ENCODE measurements around the gene C1orf216. TPM values are rescaled to one million over a fixed set of nuclear protein-coding genes. Genes with fewer than 3 reads are reported as not detected.

The C1orf216 gene
- total RNA-seq, 1 donor, result 25.3 TPM

- Histone ChIP-seq H3K36me3 (ENCODE audit: insufficient read depth, low read length) (peaks cover 16% of the 10 kb centered on the region), H3K27ac (ENCODE audit: low read depth, low read length) (no peak overlapping the region), H3K27me3 (ENCODE audit: insufficient read depth, low read length) (no peaks in the 10 kb centered on the region), H3K4me3 (ENCODE audit: insufficient read depth, low read length) (no peak overlapping the region), H4K20me1 (ENCODE audit: insufficient read depth, low read length) (no peaks in the 10 kb centered on the region), H3K4me1 (ENCODE audit: insufficient read depth, low read length) (no peaks in the 10 kb centered on the region), H3K9me3 (ENCODE audit: low read depth, low read length) (no peaks in the 10 kb centered on the region), H2AFZ (ENCODE audit: low read length) (no peak overlapping the region), H3K4me2 (ENCODE audit: insufficient read depth, low read length) (no peak overlapping the region), H3K79me2 (ENCODE audit: insufficient read depth, low read length) (no peaks in the 10 kb centered on the region)
- no peak for DNase-seq (ENCODE audit: insufficient read length, low spot score, missing footprints)
- TF ChIP-seq, protein P1, sequence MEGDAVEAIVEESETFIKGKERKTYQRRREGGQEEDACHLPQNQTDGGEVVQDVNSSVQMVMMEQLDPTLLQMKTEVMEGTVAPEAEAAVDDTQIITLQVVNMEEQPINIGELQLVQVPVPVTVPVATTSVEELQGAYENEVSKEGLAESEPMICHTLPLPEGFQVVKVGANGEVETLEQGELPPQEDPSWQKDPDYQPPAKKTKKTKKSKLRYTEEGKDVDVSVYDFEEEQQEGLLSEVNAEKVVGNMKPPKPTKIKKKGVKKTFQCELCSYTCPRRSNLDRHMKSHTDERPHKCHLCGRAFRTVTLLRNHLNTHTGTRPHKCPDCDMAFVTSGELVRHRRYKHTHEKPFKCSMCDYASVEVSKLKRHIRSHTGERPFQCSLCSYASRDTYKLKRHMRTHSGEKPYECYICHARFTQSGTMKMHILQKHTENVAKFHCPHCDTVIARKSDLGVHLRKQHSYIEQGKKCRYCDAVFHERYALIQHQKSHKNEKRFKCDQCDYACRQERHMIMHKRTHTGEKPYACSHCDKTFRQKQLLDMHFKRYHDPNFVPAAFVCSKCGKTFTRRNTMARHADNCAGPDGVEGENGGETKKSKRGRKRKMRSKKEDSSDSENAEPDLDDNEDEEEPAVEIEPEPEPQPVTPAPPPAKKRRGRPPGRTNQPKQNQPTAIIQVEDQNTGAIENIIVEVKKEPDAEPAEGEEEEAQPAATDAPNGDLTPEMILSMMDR (IDR thresholded peaks at IDR 0.05; ENCODE audit: extremely low read depth, low read depth, low read length), result no peak
Measured at GRCh38 chr1:35737120-35737519, 18.4 kb upstream of the C1orf216 start.

- no peak overlapping the region for H3K4me3 ChIP-seq (ENCODE audit: insufficient read depth, low read length)
- no peaks in the 10 kb centered on the region for H4K20me1 ChIP-seq (ENCODE audit: insufficient read depth, low read length)
- no peak overlapping the region for H2AFZ ChIP-seq (ENCODE audit: low read length)
- TF ChIP-seq, protein P1 (IDR thresholded peaks at IDR 0.05; ENCODE audit: extremely low read depth, low read depth, low read length), result no peak
- H3K79me2 ChIP-seq (ENCODE audit: insufficient read depth, low read length), result no peaks in the 10 kb centered on the region
- no peak overlapping the region for H3K4me2 ChIP-seq (ENCODE audit: insufficient read depth, low read length)
- H3K9me3 ChIP-seq (ENCODE audit: low read depth, low read length), result no peaks in the 10 kb centered on the region
- H3K27me3 ChIP-seq (ENCODE audit: insufficient read depth, low read length), result no peaks in the 10 kb centered on the region
- DNase-seq (ENCODE audit: insufficient read length, low spot score, missing footprints), result no peak
- no peaks in the 10 kb centered on the region for H3K4me1 ChIP-seq (ENCODE audit: insufficient read depth, low read length)
- H3K27ac ChIP-seq (ENCODE audit: low read depth, low read length), result no peak overlapping the region
- no peaks in the 10 kb centered on the region for H3K36me3 ChIP-seq (ENCODE audit: insufficient read depth, low read length)
Measured at GRCh38 chr1:35727434-35728040, 8.9 kb upstream of the C1orf216 start.

- Histone ChIP-seq H4K20me1 (ENCODE audit: insufficient read depth, low read length) (no peaks in the 10 kb centered on the region), H3K27ac (ENCODE audit: low read depth, low read length) (no peak overlapping the region), H3K79me2 (ENCODE audit: insufficient read depth, low read length) (no peaks in the 10 kb centered on the region), H2AFZ (ENCODE audit: low read length) (peak overlapping the region; percentile 69), H3K4me1 (ENCODE audit: insufficient read depth, low read length) (no peaks in the 10 kb centered on the region), H3K9me3 (ENCODE audit: low read depth, low read length) (no peaks in the 10 kb centered on the region), H3K36me3 (ENCODE audit: insufficient read depth, low read length) (no peaks in the 10 kb centered on the region), H3K27me3 (ENCODE audit: insufficient read depth, low read length) (no peaks in the 10 kb centered on the region), H3K4me3 (ENCODE audit: insufficient read depth, low read length) (no peak overlapping the region), H3K4me2 (ENCODE audit: insufficient read depth, low read length) (no peak overlapping the region)
- peak; percentile 73 for DNase-seq (ENCODE audit: insufficient read length, low spot score, missing footprints)
- TF ChIP-seq, protein P1 (IDR thresholded peaks at IDR 0.05; ENCODE audit: extremely low read depth, low read depth, low read length), result peak; percentile 90
Measured at GRCh38 chr1:35726450-35727433, 8.1 kb upstream of the C1orf216 start.

DNA sequence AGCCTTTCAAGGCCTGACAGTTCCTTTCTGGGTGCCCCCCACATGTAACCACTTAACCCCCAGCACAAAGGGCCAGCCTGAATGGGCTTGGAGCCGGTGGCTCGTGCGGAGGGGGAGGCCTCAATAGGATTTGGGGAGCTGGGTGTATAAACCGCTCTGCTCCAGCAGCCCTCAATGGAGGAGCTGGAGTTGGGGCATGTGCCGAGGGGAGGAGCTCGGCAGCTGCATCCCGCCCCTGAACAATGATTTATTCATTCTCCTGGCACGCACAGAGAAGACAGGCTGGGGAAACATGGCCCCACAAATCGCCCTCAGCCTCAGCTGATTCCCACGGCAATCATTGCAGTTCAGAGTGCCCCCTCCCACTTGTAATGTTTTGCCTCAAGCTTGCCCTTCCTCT, 6.9 kb upstream of the C1orf216 start:
- H3K4me2 ChIP-seq (ENCODE audit: insufficient read depth, low read length), result no peak overlapping the region
- H3K4me3 ChIP-seq (ENCODE audit: insufficient read depth, low read length), result no peak overlapping the region
- peak overlapping the region; percentile 51 for H2AFZ ChIP-seq (ENCODE audit: low read length)
- no peaks in the 10 kb centered on the region for H3K9me3 ChIP-seq (ENCODE audit: low read depth, low read length)
- TF ChIP-seq, protein P1 (IDR thresholded peaks at IDR 0.05; ENCODE audit: extremely low read depth, low read depth, low read length), result no peak
- no peaks in the 10 kb centered on the region for H4K20me1 ChIP-seq (ENCODE audit: insufficient read depth, low read length)
- DNase-seq (ENCODE audit: insufficient read length, low spot score, missing footprints), result no peak
- H3K4me1 ChIP-seq (ENCODE audit: insufficient read depth, low read length), result no peaks in the 10 kb centered on the region
- H3K79me2 ChIP-seq (ENCODE audit: insufficient read depth, low read length), result no peaks in the 10 kb centered on the region
- no peaks in the 10 kb centered on the region for H3K27me3 ChIP-seq (ENCODE audit: insufficient read depth, low read length)
- H3K27ac ChIP-seq (ENCODE audit: low read depth, low read length), result no peak overlapping the region
- H3K36me3 ChIP-seq (ENCODE audit: insufficient read depth, low read length), result no peaks in the 10 kb centered on the region

Data from osteoblast (primary cell).